Activated naive CD4-positive, alpha-beta T cell treated with anti-CD3 and anti-CD28 coated beads, Interleukin-2, amount 10 ng/mL, durations not matched to agents 7 days and 5 days (primary cell): ENCODE results near the gene SEMA5A.

ENCODE experiments used
- CTCF ChIA-PET: fragments of 350-600 bp; sonication (Branson Sonifier 250); formaldehyde crosslinking; loops from one replicate; lab custom pipeline; 2021; ENCODE audit warnings: antibody characterized with exemption; lab: Charles Lee
- DNase-seq: peaks from one replicate; pipeline ENCODE4 v3.0.0-alpha.2; 2020
- H3K27ac Mint-ChIP-seq: one replicate; pipeline ENCODE4 v1.8.0; 2021; ENCODE audit warnings: mild to moderate bottlenecking, moderate library complexity, mixed read lengths
- H3K27me3 Mint-ChIP-seq: one replicate; pipeline ENCODE4 v1.8.0; 2021; ENCODE audit warnings: mild to moderate bottlenecking, mixed read lengths
- H3K36me3 Mint-ChIP-seq: one replicate; pipeline ENCODE4 v1.8.0; 2021; ENCODE audit warnings: mixed read lengths
- H3K4me1 Mint-ChIP-seq: one replicate; pipeline ENCODE4 v1.8.0; 2021; ENCODE audit warnings: mixed read lengths
- H3K4me3 Mint-ChIP-seq: one replicate; pipeline ENCODE4 v1.8.0; 2021; ENCODE audit warnings: mild to moderate bottlenecking, moderate library complexity, mixed read lengths
- H3K9me3 Mint-ChIP-seq: one replicate; pipeline ENCODE4 v1.8.0; 2021; ENCODE audit warnings: mixed read lengths

SEMA5A gene

DNA sequence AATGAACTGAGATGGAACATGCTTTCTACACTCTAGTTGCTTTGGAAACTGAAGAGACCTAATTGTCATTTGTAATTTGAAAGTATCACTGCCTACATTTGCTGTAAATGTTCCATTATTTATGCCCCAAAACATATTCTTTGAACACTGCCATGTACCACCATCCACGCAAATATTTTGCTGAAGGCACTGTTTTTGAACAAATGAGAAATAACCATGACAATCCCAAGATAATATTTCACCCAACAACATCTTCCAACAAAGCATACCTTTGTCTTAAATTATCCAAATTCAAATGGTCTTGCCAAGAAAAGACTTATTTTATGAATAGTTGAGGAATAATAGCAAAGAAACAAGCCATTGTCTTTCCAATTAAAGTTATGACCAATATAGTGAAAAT lies 356.2 kb downstream of the SEMA5A start:
- Mint-ChIP-seq H3K27ac (no peak overlapping the region), H3K4me1 (no peaks in the 10 kb centered on the region), H3K36me3 (no peaks in the 10 kb centered on the region), H3K27me3 (no peaks in the 10 kb centered on the region), H3K4me3 (no peak overlapping the region), H3K9me3 (no peaks in the 10 kb centered on the region)
- CTCF ChIA-PET, result no interaction called here
- no peak for DNase-seq

- H3K27ac Mint-ChIP-seq, result no peak overlapping the region
- H3K36me3 Mint-ChIP-seq, result no peaks in the 10 kb centered on the region
- no peak for DNase-seq
- no peaks in the 10 kb centered on the region for H3K27me3 Mint-ChIP-seq
- H3K4me1 Mint-ChIP-seq, result no peaks in the 10 kb centered on the region
- H3K4me3 Mint-ChIP-seq, result no peak overlapping the region
- CTCF ChIA-PET, result no interaction called here
- no peaks in the 10 kb centered on the region for H3K9me3 Mint-ChIP-seq
Observed at GRCh38 chr5:9188956-9189355, 356.9 kb downstream of the SEMA5A start.

- no peak for DNase-seq
- no peaks in the 10 kb centered on the region for H3K27me3 Mint-ChIP-seq
- CTCF ChIA-PET, result interaction anchor here (0.6 kb wide), 1 partner anchor 579 kb away, joined by 3 read pairs; no protein-coding TSS in a partner anchor
- H3K36me3 Mint-ChIP-seq, result no peaks in the 10 kb centered on the region
- H3K9me3 Mint-ChIP-seq, result no peaks in the 10 kb centered on the region
- H3K27ac Mint-ChIP-seq, result no peak overlapping the region
- no peaks in the 10 kb centered on the region for H3K4me1 Mint-ChIP-seq
- H3K4me3 Mint-ChIP-seq, result no peak overlapping the region
Observed at GRCh38 chr5:9188131-9188530, 357.7 kb downstream of the SEMA5A start.

DNA sequence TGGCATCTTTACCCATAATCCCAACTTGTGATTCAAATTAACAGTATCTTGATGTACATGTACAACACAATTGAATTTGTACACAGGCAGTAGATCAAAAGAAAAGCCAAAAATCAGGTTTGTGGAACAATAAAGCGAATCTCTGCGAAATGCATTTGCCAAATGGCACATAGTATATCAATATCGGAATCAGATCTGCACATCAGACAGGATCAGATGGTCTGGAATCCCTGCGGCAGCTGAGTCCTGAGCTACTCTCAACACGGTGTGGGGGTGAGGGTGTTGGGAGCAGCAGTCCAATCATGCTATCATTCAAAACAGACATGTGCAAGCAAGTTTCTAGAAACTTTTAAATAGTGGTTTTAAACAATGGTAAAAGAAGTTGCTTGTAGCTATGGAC lies 358.3 kb downstream of the SEMA5A start:
- no peak overlapping the region for H3K27ac Mint-ChIP-seq

GRCh38 chr5:9186069-9186468 lies 359.8 kb downstream of the SEMA5A start:
- no peaks in the 10 kb centered on the region for H3K36me3 Mint-ChIP-seq
- H3K4me1 Mint-ChIP-seq, result no peaks in the 10 kb centered on the region
- H3K9me3 Mint-ChIP-seq, result no peaks in the 10 kb centered on the region
- H3K4me3 Mint-ChIP-seq, result no peak overlapping the region
- H3K27ac Mint-ChIP-seq, result no peak overlapping the region
- H3K27me3 Mint-ChIP-seq, result no peaks in the 10 kb centered on the region
- CTCF ChIA-PET, result no interaction called here
- DNase-seq, result no peak

More for the DNA sequence above, 358.3 kb downstream of the SEMA5A start:
- Mint-ChIP-seq H3K4me3 (no peak overlapping the region), H3K27me3 (no peaks in the 10 kb centered on the region), H3K9me3 (no peaks in the 10 kb centered on the region), H3K4me1 (no peaks in the 10 kb centered on the region), H3K36me3 (no peaks in the 10 kb centered on the region)
- CTCF ChIA-PET, result interaction anchor here (0.6 kb wide), 1 partner anchor 578 kb away, joined by 3 read pairs; no protein-coding TSS in a partner anchor
- no peak for DNase-seq

- H3K27me3 Mint-ChIP-seq, result no peaks in the 10 kb centered on the region
- CTCF ChIA-PET, result no interaction called here
- no peaks in the 10 kb centered on the region for H3K4me1 Mint-ChIP-seq
- no peak overlapping the region for H3K4me3 Mint-ChIP-seq
- no peak for DNase-seq
- no peak overlapping the region for H3K27ac Mint-ChIP-seq
- no peaks in the 10 kb centered on the region for H3K36me3 Mint-ChIP-seq
- peaks cover 2% of the 10 kb centered on the region for H3K9me3 Mint-ChIP-seq
Observed at GRCh38 chr5:9183992-9184391, 361.9 kb downstream of the SEMA5A start.

DNA sequence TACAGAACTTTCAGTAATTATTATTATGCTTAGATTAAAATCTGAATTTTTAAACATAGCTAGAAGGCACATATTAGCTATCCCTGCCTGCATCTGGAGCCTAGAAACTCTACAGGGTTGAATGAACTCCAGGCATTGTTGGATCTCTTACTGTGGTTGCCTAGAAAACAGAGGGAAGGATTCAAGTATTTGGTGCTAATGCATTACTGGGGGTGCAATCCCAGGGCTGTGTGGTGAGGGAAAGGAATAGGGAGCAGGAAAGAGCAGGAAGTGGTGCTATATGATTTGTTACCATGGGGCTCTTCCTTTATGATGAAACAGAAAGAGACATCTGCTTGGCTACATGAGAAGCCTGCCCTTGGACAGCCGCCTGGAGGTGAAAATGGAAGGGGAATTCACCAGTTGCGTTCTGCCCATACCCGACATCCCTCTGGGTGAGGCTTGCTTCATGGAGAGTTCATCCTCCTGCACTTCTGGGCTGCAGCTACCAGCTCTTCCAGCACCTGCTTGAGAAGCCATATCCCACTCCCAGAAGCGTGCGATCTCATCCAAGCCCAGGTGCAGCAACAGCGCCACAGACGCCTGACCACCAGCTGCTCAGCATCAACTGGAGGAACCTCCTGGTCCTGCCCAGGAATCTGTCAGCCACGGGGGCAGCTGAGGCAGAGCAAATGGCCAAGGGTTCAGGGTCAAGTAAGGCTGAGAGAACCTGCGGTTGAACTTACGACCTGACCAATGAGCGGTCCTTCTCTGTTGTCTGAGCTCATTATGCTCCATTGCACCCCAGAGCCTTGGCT lies 362.8 kb downstream of the SEMA5A start:
- no peaks in the 10 kb centered on the region for H3K4me1 Mint-ChIP-seq
- H3K27me3 Mint-ChIP-seq, result no peaks in the 10 kb centered on the region
- peaks cover 2% of the 10 kb centered on the region for H3K9me3 Mint-ChIP-seq
- CTCF ChIA-PET, result no interaction called here
- no peak overlapping the region for H3K4me3 Mint-ChIP-seq
- DNase-seq, result no peak
- H3K36me3 Mint-ChIP-seq, result no peaks in the 10 kb centered on the region
- H3K27ac Mint-ChIP-seq, result no peak overlapping the region

- peaks cover 2% of the 10 kb centered on the region for H3K9me3 Mint-ChIP-seq
- H3K4me3 Mint-ChIP-seq, result no peak overlapping the region
- no peaks in the 10 kb centered on the region for H3K36me3 Mint-ChIP-seq
- H3K27me3 Mint-ChIP-seq, result no peaks in the 10 kb centered on the region
- DNase-seq, result no peak
- CTCF ChIA-PET, result no interaction called here
- H3K27ac Mint-ChIP-seq, result no peak overlapping the region
- no peaks in the 10 kb centered on the region for H3K4me1 Mint-ChIP-seq
Observed at GRCh38 chr5:9176641-9177040, 369.2 kb downstream of the SEMA5A start.

GRCh38 chr5:9174446-9174845 lies 371.4 kb downstream of the SEMA5A start:
- CTCF ChIA-PET, result no interaction called here

DNA sequence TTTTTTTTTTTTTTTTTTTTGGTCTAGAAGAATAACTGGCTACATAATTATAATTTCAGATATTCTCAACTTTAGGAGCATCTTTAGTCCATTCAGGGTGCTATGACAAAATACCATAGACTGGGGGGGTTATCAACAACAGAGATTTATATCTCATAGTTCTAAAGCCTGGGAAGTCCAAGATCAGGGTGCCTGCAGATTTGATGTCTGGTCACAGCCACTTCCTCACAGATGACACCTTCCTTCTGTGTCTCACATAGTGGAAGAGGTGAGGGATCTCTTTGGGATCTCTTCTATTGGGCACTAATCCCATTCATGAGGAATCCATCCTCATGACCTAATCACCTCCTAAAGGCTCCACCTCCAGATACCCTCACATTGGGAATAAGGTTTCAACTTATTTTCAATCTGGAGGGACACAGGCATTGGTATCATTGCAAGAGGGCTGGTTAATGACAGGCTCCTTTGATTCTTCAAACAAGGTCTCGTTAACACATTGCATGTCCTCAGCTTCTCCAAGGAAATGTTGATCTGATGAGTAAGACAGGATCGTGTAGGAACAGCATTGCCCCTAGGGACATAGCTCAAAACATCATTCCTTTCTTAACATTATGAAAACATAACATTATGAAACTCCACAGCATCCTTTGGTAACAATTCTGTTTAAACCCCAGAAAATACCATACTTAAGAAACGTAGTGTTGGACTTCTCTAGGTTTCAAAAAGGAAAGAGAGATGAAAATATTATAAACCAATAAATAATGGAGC lies 372.4 kb downstream of the SEMA5A start:
- Mint-ChIP-seq H3K27ac (no peak overlapping the region), H3K9me3 (no peaks in the 10 kb centered on the region), H3K36me3 (no peaks in the 10 kb centered on the region), H3K4me3 (no peak overlapping the region), H3K27me3 (no peaks in the 10 kb centered on the region), H3K4me1 (no peaks in the 10 kb centered on the region)
- CTCF ChIA-PET, result no interaction called here
- DNase-seq, result no peak

More at GRCh38 chr5:9174446-9174845, 371.4 kb downstream of the SEMA5A start:
- Mint-ChIP-seq H3K4me1 (no peaks in the 10 kb centered on the region), H3K9me3 (no peaks in the 10 kb centered on the region), H3K36me3 (no peaks in the 10 kb centered on the region), H3K27me3 (no peaks in the 10 kb centered on the region), H3K27ac (no peak overlapping the region), H3K4me3 (no peak overlapping the region)
- no peak for DNase-seq

DNA sequence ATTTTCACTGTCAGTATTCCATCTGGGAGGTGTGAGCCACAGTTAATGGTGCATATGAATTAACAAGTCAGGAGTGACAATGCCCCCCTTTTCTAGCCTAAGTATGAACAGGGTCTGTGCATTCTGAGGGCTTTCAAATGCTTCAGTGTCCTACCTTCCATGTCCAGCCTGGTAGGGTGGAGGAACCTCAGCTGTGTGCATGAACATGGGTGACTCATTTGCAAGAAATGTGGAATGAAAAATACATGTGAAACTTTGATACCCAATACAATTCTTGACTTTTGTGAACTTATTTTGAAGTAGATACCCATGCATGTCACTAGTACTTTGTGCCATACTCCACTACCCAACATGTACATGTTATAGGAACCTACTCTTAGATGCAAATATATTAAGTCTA lies 375.8 kb downstream of the SEMA5A start:
- Mint-ChIP-seq H3K9me3 (no peaks in the 10 kb centered on the region), H3K27me3 (no peaks in the 10 kb centered on the region), H3K27ac (no peak overlapping the region), H3K4me1 (no peaks in the 10 kb centered on the region), H3K36me3 (no peaks in the 10 kb centered on the region), H3K4me3 (no peak overlapping the region)
- no peak for DNase-seq
- CTCF ChIA-PET, result no interaction called here

GRCh38 chr5:9169557-9169902 lies 376.3 kb downstream of the SEMA5A start:
- Mint-ChIP-seq H3K27me3 (no peaks in the 10 kb centered on the region), H3K27ac (no peak overlapping the region), H3K9me3 (no peaks in the 10 kb centered on the region), H3K4me1 (no peaks in the 10 kb centered on the region), H3K36me3 (no peaks in the 10 kb centered on the region), H3K4me3 (no peak overlapping the region)
- CTCF ChIA-PET, result no interaction called here
- no peak for DNase-seq

GRCh38 chr5:9168791-9169556 lies 376.9 kb downstream of the SEMA5A start:
- Mint-ChIP-seq H3K27ac (no peak overlapping the region), H3K36me3 (no peaks in the 10 kb centered on the region), H3K27me3 (no peaks in the 10 kb centered on the region), H3K4me1 (no peaks in the 10 kb centered on the region), H3K4me3 (no peak overlapping the region), H3K9me3 (no peaks in the 10 kb centered on the region)
- no peak for DNase-seq
- CTCF ChIA-PET, result no interaction called here
